Naive thymus-derived CD4-positive, alpha-beta T cell (primary cell): ENCODE data around the gene C1orf174. TPM values are rescaled to one million over a fixed set of nuclear protein-coding genes. Genes with fewer than 3 reads are reported as not detected.

ENCODE experiments used
- ATAC-seq: fragments of 150-1000 bp; cut with Tn5 transposase; 2 replicates; pipeline ENCODE4 v1.10.0; 2021; ENCODE audit warnings: mild to moderate bottlenecking, moderate library complexity
- CTCF ChIA-PET: fragments of 350-600 bp; sonication (Branson Sonifier 250); formaldehyde crosslinking; loops from one replicate; lab custom pipeline; 2021; ENCODE audit warnings: antibody characterized with exemption; lab: Charles Lee
- POLR2A ChIA-PET: fragments of 350-600 bp; sonication (Branson Sonifier 250); formaldehyde crosslinking; loops from one replicate; lab custom pipeline; 2021; ENCODE audit warnings: antibody characterized with exemption, inconsistent platforms; lab: Charles Lee
- DNase-seq, 9 donors: peaks; one replicate each; pipeline versions ENCODE4 v3.0.0 to v3.0.0-alpha.2; 2020 to 2022; ENCODE audit warnings: mixed read lengths in 1 of 9
- H3K27ac ChIP-seq: one replicate; pipeline ENCODE4 v1.7.0; 2013; ENCODE audit warnings: mild to moderate bottlenecking, low read depth, low read length, moderate library complexity
- H3K27me3 ChIP-seq, 2 donors: one replicate each; pipeline ENCODE4 v1.7.0; 2013; ENCODE audit warnings: low read length in 2 of 2, mild to moderate bottlenecking in 2 of 2, moderate library complexity in 2 of 2; ENCODE audit not compliant: control insufficient read depth in 2 of 2, insufficient read depth in 2 of 2
- H3K36me3 ChIP-seq, 3 experiments: 1 replicate in 2 of 3; 2 replicates in 1 of 3; pipeline ENCODE4 v1.7.0; 2013; ENCODE audit warnings: low read length in 3 of 3, mild to moderate bottlenecking in 3 of 3, moderate library complexity in 1 of 3; ENCODE audit not compliant: insufficient read depth in 3 of 3, control insufficient read depth in 2 of 3
- H3K4me1 ChIP-seq, 2 donors: one replicate each; pipeline ENCODE4 v1.7.0; 2013; ENCODE audit warnings: low read length in 2 of 2, mild to moderate bottlenecking in 2 of 2, moderate library complexity in 1 of 2; ENCODE audit not compliant: control insufficient read depth in 2 of 2, insufficient read depth in 2 of 2
- H3K4me3 ChIP-seq: 2 replicates; pipeline ENCODE4 v1.7.0; 2013; ENCODE audit warnings: mild to moderate bottlenecking, low read length
- H3K9me3 ChIP-seq, 3 experiments: 1 replicate in 2 of 3; 2 replicates in 1 of 3; pipeline ENCODE4 v1.7.0; 2013; ENCODE audit warnings: low read length in 3 of 3; ENCODE audit not compliant: control insufficient read depth in 2 of 3
- H3K27ac Mint-ChIP-seq, 9 donors: one replicate each; pipeline ENCODE4 v1.8.0; 2020 to 2022; ENCODE audit warnings: mixed read lengths in 9 of 9, mild to moderate bottlenecking in 8 of 9, moderate library complexity in 5 of 9, inconsistent platforms in 2 of 9
- H3K27me3 Mint-ChIP-seq, 5 donors: one replicate each; pipeline ENCODE4 v1.8.0; 2021 to 2022; ENCODE audit warnings: mixed read lengths in 5 of 5, mild to moderate bottlenecking in 1 of 5
- H3K36me3 Mint-ChIP-seq, 5 donors: one replicate each; pipeline ENCODE4 v1.8.0; 2020 to 2022; ENCODE audit warnings: mixed read lengths in 5 of 5, mild to moderate bottlenecking in 3 of 5, inconsistent platforms in 1 of 5
- H3K4me1 Mint-ChIP-seq, 7 donors: one replicate each; pipeline ENCODE4 v1.8.0; 2020 to 2022; ENCODE audit warnings: mixed read lengths in 7 of 7, mild to moderate bottlenecking in 3 of 7, inconsistent platforms in 1 of 7
- H3K4me3 Mint-ChIP-seq, 10 donors: one replicate each; pipeline ENCODE4 v1.8.0; 2020 to 2022; ENCODE audit warnings: mild to moderate bottlenecking in 10 of 10, mixed read lengths in 10 of 10, moderate library complexity in 6 of 10, inconsistent platforms in 2 of 10
- H3K9me3 Mint-ChIP-seq, 11 donors: one replicate each; pipeline ENCODE4 v1.8.0; 2020 to 2022; ENCODE audit warnings: mixed read lengths in 11 of 11, mild to moderate bottlenecking in 4 of 11, inconsistent platforms in 1 of 11, moderate library complexity in 1 of 11
- intact Hi-C, 2 donors: fragments of 100-400 bp; cut with micrococcal nuclease; formaldehyde crosslinking; loops; one replicate each; pipeline ENCODE4 v1.15.1; 2023
- polyA plus RNA-seq, 2 donors: library from polyadenylated mRNA; unstranded; fragments of 300-500 nt; fragmentation: Illumina TruSeq; gene quantifications; one replicate each; pipeline ENCODE4 v1.2.3, GENCODE V29; 2021
- total RNA-seq, 6 experiments: library from RNA in 5 of 6; stranded (reverse) in 5 of 6; gene quantifications; 1 replicate in 5 of 6; 2 replicates in 1 of 6; pipeline ENCODE4 v1.2.3 and lab custom pipeline; 2021 to 2026

Gene C1orf174
- total and polyA plus RNA-seq, 7 experiments from 2014 or later = 17.0 to 34.7 (median 27.1) TPM

GRCh38 chr1:3907621-3908165 is 7.6 kb upstream of the C1orf174 start:
- no peak for ATAC-seq
- DNase-seq = no peak
- H3K36me3 ChIP-seq = no peaks in the 10 kb centered on the region
- no peaks in the 10 kb centered on the region for H3K9me3 ChIP-seq
- H3K27ac ChIP-seq = no peak overlapping the region
- Mint-ChIP-seq H3K27ac (no peak overlapping the region), H3K4me1 (peaks cover 8 to 36% (median 21%) of the 10 kb centered on the region in 7 donors), H3K9me3 (peaks cover 0 to 4% (median 0%) of the 10 kb centered on the region in 11 donors), H3K27me3 (peaks cover 0 to 5% (median 0%) of the 10 kb centered on the region in 5 donors), H3K4me3 (no peak overlapping the region), H3K36me3 (no peaks in the 10 kb centered on the region)
- ChIA-PET POLR2A (no interaction called here), CTCF (interaction anchor here (0.7 to 0.8 kb wide), 2 partner anchors 131 to 1515 kb away, joined by 4 to 5 read pairs; no protein-coding TSS in a partner anchor)
- no peaks in the 10 kb centered on the region for H3K27me3 ChIP-seq
- intact Hi-C loops = no loop called here
- no peak overlapping the region for H3K4me3 ChIP-seq
- peaks cover 0 to 22% of the 10 kb centered on the region in 2 donors for H3K4me1 ChIP-seq

GRCh38 chr1:3907031-3907534 is 7.0 kb upstream of the C1orf174 start:
- ChIA-PET POLR2A (no interaction called here), CTCF (interaction anchor here (0.5 kb wide), 1 partner anchor 61 kb away, joined by 4 read pairs; no protein-coding TSS in a partner anchor)
- Histone ChIP-seq H3K27ac (no peak overlapping the region), H3K36me3 (no peaks in the 10 kb centered on the region), H3K4me1 (peaks cover 0 to 28% of the 10 kb centered on the region in 2 donors), H3K4me3 (no peak overlapping the region), H3K9me3 (no peaks in the 10 kb centered on the region), H3K27me3 (no peaks in the 10 kb centered on the region)
- Mint-ChIP-seq H3K4me3 (no peak overlapping the region), H3K27ac (peak overlapping the region in 1 of 9 donors; percentile 21), H3K9me3 (peaks cover 0 to 4% (median 0%) of the 10 kb centered on the region in 11 donors), H3K4me1 (peaks cover 8 to 43% (median 27%) of the 10 kb centered on the region in 7 donors), H3K36me3 (no peaks in the 10 kb centered on the region), H3K27me3 (peaks cover 0 to 5% (median 0%) of the 10 kb centered on the region in 5 donors)
- ATAC-seq = no peak
- no peak for DNase-seq
- intact Hi-C loops = no loop called here

GRCh38 chr1:3906672-3907020 is 6.6 kb upstream of the C1orf174 start:
- no peak overlapping the region for H3K4me3 Mint-ChIP-seq
- POLR2A ChIA-PET = no interaction called here
- Histone ChIP-seq H3K27me3 (no peaks in the 10 kb centered on the region), H3K9me3 (no peaks in the 10 kb centered on the region), H3K27ac (no peak overlapping the region), H3K4me3 (no peak overlapping the region), H3K36me3 (no peaks in the 10 kb centered on the region), H3K4me1 (peaks cover 0 to 30% of the 10 kb centered on the region in 2 donors)
- DNase-seq (no peak), ATAC-seq (no peak)
- peaks cover 0 to under 1% (median 0%) of the 10 kb centered on the region in 5 donors for H3K27me3 Mint-ChIP-seq
- peak overlapping the region in 1 of 9 donors; percentile 10 for H3K27ac Mint-ChIP-seq
- CTCF ChIA-PET = interaction anchor here (0.5 kb wide), 1 partner anchor 61 kb away, joined by 4 read pairs; no protein-coding TSS in a partner anchor
- no peaks in the 10 kb centered on the region for H3K36me3 Mint-ChIP-seq
- peaks cover 13 to 45% (median 29%) of the 10 kb centered on the region in 7 donors for H3K4me1 Mint-ChIP-seq
- intact Hi-C loops = no loop called here
- peaks cover 0 to 4% (median 0%) of the 10 kb centered on the region in 11 donors for H3K9me3 Mint-ChIP-seq

DNA sequence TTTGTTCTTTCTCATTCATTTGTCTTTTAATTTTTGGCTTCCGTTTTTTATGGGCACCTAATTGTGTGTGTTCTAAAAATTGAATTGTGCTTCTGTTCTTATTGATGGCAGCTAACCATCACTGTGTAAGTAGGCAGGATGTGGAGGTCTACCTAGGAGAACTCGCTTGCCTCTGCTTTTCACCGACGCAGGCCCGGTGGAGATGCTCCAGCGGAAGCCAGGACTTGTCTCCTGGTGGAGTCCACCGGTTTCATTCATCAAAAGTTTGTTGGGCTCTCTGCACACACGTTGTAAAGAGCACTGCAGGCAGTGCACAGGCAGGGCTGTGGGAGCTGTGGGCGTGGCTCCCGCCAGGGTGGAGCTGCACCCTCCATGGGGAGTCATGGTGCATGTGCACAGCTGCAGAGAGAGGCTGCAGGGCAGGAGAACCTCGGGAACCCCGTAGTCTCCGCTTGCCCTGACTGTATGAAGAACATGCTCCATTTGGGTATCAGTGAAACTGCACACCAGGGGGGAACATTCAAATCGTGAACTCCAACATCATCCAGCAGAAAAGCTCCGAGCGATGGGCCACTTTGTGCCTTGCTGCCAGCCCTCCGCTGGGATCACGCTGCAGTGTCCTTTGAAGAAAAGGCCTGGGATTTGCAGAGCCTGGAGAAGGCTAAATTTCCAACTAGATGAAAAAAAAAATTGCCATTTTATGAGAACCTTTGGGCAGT is 6.0 kb upstream of the C1orf174 start:
- Histone ChIP-seq H3K36me3 (no peaks in the 10 kb centered on the region), H3K4me3 (no peak overlapping the region), H3K27me3 (no peaks in the 10 kb centered on the region), H3K27ac (no peak overlapping the region), H3K9me3 (no peaks in the 10 kb centered on the region), H3K4me1 (peaks cover 0 to 33% of the 10 kb centered on the region in 2 donors)
- Mint-ChIP-seq H3K27ac (peak overlapping the region in 4 of 9 donors; percentile 4 to 84 (median 32)), H3K27me3 (no peaks in the 10 kb centered on the region), H3K4me3 (no peak overlapping the region), H3K9me3 (peaks cover 0 to 4% (median 0%) of the 10 kb centered on the region in 11 donors), H3K36me3 (no peaks in the 10 kb centered on the region), H3K4me1 (peaks cover 13 to 45% (median 29%) of the 10 kb centered on the region in 7 donors)
- intact Hi-C loops = no loop called here
- ChIA-PET CTCF (no interaction called here), POLR2A (no interaction called here)
- DNase-seq = no peak
- ATAC-seq = no peak

GRCh38 chr1:3905266-3905952 is 5.3 kb upstream of the C1orf174 start:
- H3K27me3 Mint-ChIP-seq = no peaks in the 10 kb centered on the region
- ChIA-PET POLR2A (no interaction called here), CTCF (no interaction called here)
- no peaks in the 10 kb centered on the region for H3K27me3 ChIP-seq
- ATAC-seq (no peak), DNase-seq (no peak)
- no peak overlapping the region for H3K27ac ChIP-seq
- H3K9me3 Mint-ChIP-seq = peaks cover 0 to 4% (median 0%) of the 10 kb centered on the region in 11 donors
- H3K4me1 ChIP-seq = peaks cover 0 to 33% of the 10 kb centered on the region in 2 donors
- intact Hi-C loops = no loop called here
- H3K27ac Mint-ChIP-seq = peak overlapping the region in 4 of 9 donors; percentile 9 to 84 (median 62)
- H3K4me3 Mint-ChIP-seq = no peak overlapping the region
- H3K4me1 Mint-ChIP-seq = peaks cover 13 to 50% (median 35%) of the 10 kb centered on the region in 7 donors
- H3K4me3 ChIP-seq = no peak overlapping the region
- H3K9me3 ChIP-seq = no peaks in the 10 kb centered on the region
- H3K36me3 Mint-ChIP-seq = no peaks in the 10 kb centered on the region
- no peaks in the 10 kb centered on the region for H3K36me3 ChIP-seq

GRCh38 chr1:3904843-3905185 is 4.7 kb upstream of the C1orf174 start:
- Histone ChIP-seq H3K36me3 (no peaks in the 10 kb centered on the region), H3K4me3 (no peak overlapping the region), H3K9me3 (no peaks in the 10 kb centered on the region), H3K27ac (peak overlapping the region; percentile 74), H3K4me1 (peaks cover 0 to 33% of the 10 kb centered on the region in 2 donors), H3K27me3 (no peaks in the 10 kb centered on the region)
- H3K4me3 Mint-ChIP-seq = no peak overlapping the region
- H3K27me3 Mint-ChIP-seq = no peaks in the 10 kb centered on the region
- POLR2A ChIA-PET = no interaction called here
- CTCF ChIA-PET = no interaction called here
- H3K27ac Mint-ChIP-seq = peak overlapping the region in 6 of 9 donors; percentile 24 to 65 (median 41)
- DNase-seq (no peak), ATAC-seq (no peak)
- H3K4me1 Mint-ChIP-seq = peaks cover 13 to 52% (median 36%) of the 10 kb centered on the region in 7 donors
- intact Hi-C loops = loop anchor here (5.0 kb wide), 3 partner anchors 373 to 1648 kb away; partner anchors contain the start of gene PRXL2B (in 1 of the 2)
- H3K36me3 Mint-ChIP-seq = peaks cover 0 to 1% (median 0%) of the 10 kb centered on the region in 5 donors
- H3K9me3 Mint-ChIP-seq = peaks cover 0 to 4% (median 0%) of the 10 kb centered on the region in 11 donors
